Esophagus muscularis mucosa (tissue), 4 donors: ENCODE measurements around the gene RGS16. TPM values are rescaled to one million over a fixed set of nuclear protein-coding genes. Genes with fewer than 3 reads are reported as not detected.

ENCODE experiments used
- DNase-seq: peaks from one replicate; pipeline ENCODE4 v3.0.0-alpha.2; 2017; ENCODE audit errors: extremely low spot score
- H3K27ac ChIP-seq, 4 donors: fragments of 200-600 bp; sonication (generic); replicated peaks in 1 of 4; 1 replicate in 3 of 4; 2 replicates in 1 of 4; pipeline ENCODE4 v1.5.1; 2016 to 2019; ENCODE audit warnings: mild to moderate bottlenecking in 1 of 4
- H3K27me3 ChIP-seq, 4 donors: fragments of 200-600 bp; sonication (generic); one replicate each; pipeline versions ENCODE4 v1.5.1 to v1.6.0; 2016 to 2019
- H3K36me3 ChIP-seq, 4 donors: fragments of 200-600 bp; sonication (generic); one replicate each; pipeline ENCODE4 v1.5.1; 2016 to 2019
- H3K4me1 ChIP-seq, 4 donors: fragments of 200-600 bp; sonication (generic); one replicate each; pipeline ENCODE4 v1.5.1; 2016 to 2019
- H3K4me3 ChIP-seq, 4 donors: fragments of 200-600 bp; sonication (generic); 1 replicate in 2 of 4; 2 replicates in 2 of 4; pipeline ENCODE4 v1.5.1; 2016 to 2019; ENCODE audit warnings: mild to moderate bottlenecking in 4 of 4, moderate library complexity in 1 of 4
- H3K9me3 ChIP-seq, 4 donors: fragments of 200-600 bp; sonication (generic); 1 replicate in 3 of 4; 2 replicates in 1 of 4; pipeline ENCODE4 v1.5.1; 2016 to 2019
- EP300 ChIP-seq: sonication (generic); formaldehyde crosslinking; IDR thresholded peaks from one replicate; pipeline ENCODE4 v1.6.1; 2017; ENCODE audit warnings: antibody characterized with exemption
- POLR2A ChIP-seq: fragments of 450-650 bp; IDR thresholded peaks from one replicate; pipeline ENCODE4 v1.6.1; 2017; ENCODE audit warnings: antibody characterized with exemption, moderate library complexity, mild to moderate bottlenecking, low read depth
- POLR2AphosphoS5 ChIP-seq, 2 donors: sonication (generic); formaldehyde crosslinking; IDR thresholded peaks; one replicate each; pipeline ENCODE4 v1.6.1; 2017; ENCODE audit warnings: antibody characterized with exemption in 2 of 2
- WGBS: methylation state at CpG from one replicate; pipeline ENCODE4 v1.1.5; 2018; 5-methylcytosine and 5-hydroxymethylcytosine counted together
- intact Hi-C: fragments of 100-400 bp; cut with DNase I; formaldehyde crosslinking; loops from one replicate; pipeline ENCODE4 v1.15.1; 2023
- total RNA-seq, 4 donors: library from RNA; depleted of rRNA; stranded (reverse); fragments of >200 nt; gene quantifications; one replicate each; pipeline versions ENCODE4 v1.1.0 to v1.2.1, GENCODE V29; 2016
- TF ChIP-seq, protein P1 (sequence below), 3 experiments: fragments of 200-600 bp in 2 of 3; fragments of 450-650 bp in 1 of 3; sonication (generic) in 2 of 3; IDR thresholded peaks; one replicate each; pipeline ENCODE4 v1.5.1; 2017 to 2019; ENCODE audit warnings: antibody characterized with exemption in 3 of 3, mild to moderate bottlenecking in 2 of 3, moderate library complexity in 1 of 3

Gene RGS16
- total RNA-seq, 4 donors from 2014 or later = 0.83 to 19.7 (median 2.2) TPM

DNA sequence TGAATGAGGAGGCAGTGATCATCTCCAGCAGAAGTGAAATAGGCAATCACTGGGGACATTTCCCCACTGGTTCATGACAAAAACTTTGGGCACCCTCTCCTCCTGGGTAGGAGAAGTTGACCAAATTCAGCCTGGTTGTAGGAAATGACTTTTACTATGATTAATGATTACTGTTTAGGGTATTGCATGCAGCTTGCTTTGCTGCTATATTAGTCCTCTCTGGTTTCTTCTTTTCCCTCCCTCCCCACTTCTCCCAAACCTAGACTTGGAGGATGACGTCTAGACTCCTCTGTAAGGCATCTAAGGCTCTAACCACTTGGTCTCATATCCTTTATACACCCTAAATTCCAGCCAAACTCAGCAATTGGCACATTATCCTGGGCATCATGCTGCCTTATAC is 3.4 kb upstream of the RGS16 start:
- no peak for DNase-seq
- intact Hi-C loops = no loop called here
- Histone ChIP-seq H3K4me1 (peaks cover 10 to 26% (median 22%) of the 10 kb centered on the region in 4 donors), H3K9me3 (no peaks in the 10 kb centered on the region), H3K27ac (no peak overlapping the region), H3K27me3 (no peaks in the 10 kb centered on the region), H3K4me3 (no peak overlapping the region), H3K36me3 (no peaks in the 10 kb centered on the region)
- TF ChIP-seq POLR2AphosphoS5 (IDR thresholded peaks at IDR 0.05) (no peak), POLR2A (no peak), EP300 (no peak)
- TF ChIP-seq, protein P1, sequence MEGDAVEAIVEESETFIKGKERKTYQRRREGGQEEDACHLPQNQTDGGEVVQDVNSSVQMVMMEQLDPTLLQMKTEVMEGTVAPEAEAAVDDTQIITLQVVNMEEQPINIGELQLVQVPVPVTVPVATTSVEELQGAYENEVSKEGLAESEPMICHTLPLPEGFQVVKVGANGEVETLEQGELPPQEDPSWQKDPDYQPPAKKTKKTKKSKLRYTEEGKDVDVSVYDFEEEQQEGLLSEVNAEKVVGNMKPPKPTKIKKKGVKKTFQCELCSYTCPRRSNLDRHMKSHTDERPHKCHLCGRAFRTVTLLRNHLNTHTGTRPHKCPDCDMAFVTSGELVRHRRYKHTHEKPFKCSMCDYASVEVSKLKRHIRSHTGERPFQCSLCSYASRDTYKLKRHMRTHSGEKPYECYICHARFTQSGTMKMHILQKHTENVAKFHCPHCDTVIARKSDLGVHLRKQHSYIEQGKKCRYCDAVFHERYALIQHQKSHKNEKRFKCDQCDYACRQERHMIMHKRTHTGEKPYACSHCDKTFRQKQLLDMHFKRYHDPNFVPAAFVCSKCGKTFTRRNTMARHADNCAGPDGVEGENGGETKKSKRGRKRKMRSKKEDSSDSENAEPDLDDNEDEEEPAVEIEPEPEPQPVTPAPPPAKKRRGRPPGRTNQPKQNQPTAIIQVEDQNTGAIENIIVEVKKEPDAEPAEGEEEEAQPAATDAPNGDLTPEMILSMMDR (IDR thresholded peaks at IDR 0.05) = no peak
- WGBS = 74% methylated on average over 1 of the region's 1 CpG

DNA sequence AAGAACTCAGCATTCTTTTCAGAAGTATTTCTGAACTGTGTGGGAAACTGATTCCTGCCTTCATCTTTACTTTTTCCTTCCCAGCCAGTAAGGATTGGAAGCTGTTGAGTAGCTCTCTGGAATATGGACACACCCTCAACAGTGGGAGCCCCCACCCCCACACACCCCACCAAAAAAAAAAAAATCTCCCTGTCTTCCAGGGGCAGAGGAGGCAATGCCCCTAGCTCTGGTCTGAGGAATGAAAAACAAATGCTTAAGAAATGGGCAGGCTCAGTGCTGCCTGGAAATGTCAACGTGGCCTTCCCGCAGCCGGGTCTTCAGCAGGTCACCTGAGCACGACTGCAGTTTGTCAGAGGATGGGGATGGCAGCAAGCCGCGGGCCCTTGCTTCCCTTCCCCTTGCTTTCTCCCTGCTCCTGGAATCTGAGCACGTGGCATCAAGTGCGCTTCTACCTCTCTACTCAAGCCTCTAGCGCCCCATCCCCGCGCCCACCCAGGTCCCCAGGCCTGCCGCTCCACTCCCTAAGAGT is 479 bp downstream of the RGS16 start:
- DNase-seq = no peak
- Histone ChIP-seq H3K9me3 (no peaks in the 10 kb centered on the region), H3K27ac (peak overlapping the region; percentile 44 to 71 (median 57)), H3K27me3 (no peaks in the 10 kb centered on the region), H3K36me3 (peaks cover 0 to 15% (median 6%) of the 10 kb centered on the region in 4 donors), H3K4me3 (peak overlapping the region; percentile 54 to 72 (median 58)), H3K4me1 (peaks cover 25 to 44% (median 42%) of the 10 kb centered on the region in 4 donors)
- intact Hi-C loops = no loop called here
- TF ChIP-seq EP300 = peak; percentile 31
- TF ChIP-seq, protein P1 (IDR thresholded peaks at IDR 0.05) = no peak
- no peak for TF ChIP-seq POLR2A
- 8% methylated on average over 11 of the region's 12 CpGs for WGBS

DNA sequence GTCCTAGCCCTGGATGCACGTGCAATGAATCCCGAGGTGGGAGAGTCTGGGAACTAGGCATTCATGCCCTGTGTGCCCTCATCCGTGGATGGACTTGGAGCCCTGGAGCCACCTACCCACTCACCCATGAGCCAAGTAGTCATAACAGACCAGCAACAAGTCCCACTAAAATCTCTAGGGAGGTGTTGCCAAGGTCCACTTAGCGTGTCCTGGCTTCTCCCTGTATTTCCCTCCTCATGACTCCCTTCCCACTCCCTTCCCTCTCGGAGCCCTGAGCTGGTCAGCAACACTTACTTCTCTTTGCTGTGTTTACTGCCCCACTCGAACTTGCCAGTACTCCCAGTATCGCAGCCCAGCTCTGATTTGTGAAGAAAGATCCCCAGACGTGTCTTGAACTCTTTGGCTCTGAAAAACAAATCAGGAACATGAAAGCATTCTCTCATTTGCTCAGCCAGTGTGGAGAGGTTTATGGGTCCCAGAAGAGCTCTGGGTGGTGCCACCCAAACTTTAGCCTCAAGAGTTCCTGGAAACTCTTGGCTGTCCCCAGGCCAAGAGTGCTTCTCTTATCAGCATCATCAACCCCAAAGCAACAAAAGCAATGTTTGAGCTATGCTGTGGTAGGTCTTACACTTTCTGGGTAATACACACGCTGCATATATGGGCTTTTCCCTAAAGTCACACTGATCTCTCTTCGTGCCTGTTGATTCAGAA is 1.1 kb downstream of the RGS16 start:
- H3K4me1 ChIP-seq = peaks cover 25 to 44% (median 42%) of the 10 kb centered on the region in 4 donors
- H3K36me3 ChIP-seq = peaks cover 0 to 21% (median 6%) of the 10 kb centered on the region in 4 donors
- no peaks in the 10 kb centered on the region for H3K9me3 ChIP-seq
- no peaks in the 10 kb centered on the region for H3K27me3 ChIP-seq
- peak overlapping the region in 3 of 4 donors; percentile 44 to 71 (median 69) for H3K27ac ChIP-seq
- WGBS = 66% methylated on average over 10 of the region's 10 CpGs
- DNase-seq = no peak
- intact Hi-C loops = no loop called here
- H3K4me3 ChIP-seq = peak overlapping the region; percentile 54 to 72 (median 58)
- TF ChIP-seq, protein P1 (IDR thresholded peaks at IDR 0.05) = no peak

DNA sequence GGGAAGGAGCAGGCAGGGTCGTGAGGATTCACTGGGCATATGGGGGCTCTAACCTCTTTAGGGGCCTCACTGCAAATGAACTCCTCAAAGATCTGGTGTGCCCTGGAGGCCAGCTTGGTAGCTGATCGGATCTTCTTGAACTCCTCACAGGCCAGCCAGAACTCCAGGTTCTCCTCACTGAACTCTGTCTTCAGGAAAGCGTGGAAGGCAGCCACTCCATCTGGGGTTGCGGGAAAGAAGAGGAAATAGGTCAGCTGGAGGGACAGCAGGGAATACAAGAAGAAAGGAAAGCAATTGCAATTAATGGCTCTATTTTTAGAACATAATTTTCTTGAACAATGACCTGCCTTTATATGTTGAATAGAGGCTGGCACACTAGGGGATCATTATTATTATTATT is 2.3 kb downstream of the RGS16 start:
- Histone ChIP-seq H3K4me3 (peak overlapping the region in 3 of 4 donors; percentile 17 to 57 (median 27)), H3K4me1 (peaks cover 25 to 44% (median 42%) of the 10 kb centered on the region in 4 donors), H3K36me3 (peaks cover 0 to 21% (median 6%) of the 10 kb centered on the region in 4 donors), H3K27ac (peak overlapping the region; percentile 52 to 67 (median 58)), H3K9me3 (no peaks in the 10 kb centered on the region), H3K27me3 (no peaks in the 10 kb centered on the region)
- TF ChIP-seq POLR2AphosphoS5 (IDR thresholded peaks at IDR 0.05) (no peak), POLR2A (no peak), EP300 (no peak)
- TF ChIP-seq, protein P1 (IDR thresholded peaks at IDR 0.05) = no peak
- no peak for DNase-seq
- intact Hi-C loops = no loop called here
- WGBS = 66% methylated on average over 4 of the region's 4 CpGs
